HEK293 (cell line): ENCODE results near the gene KRT78.

Experiments used
- CTCF ChIA-PET: fragments of 350-600 bp; formaldehyde crosslinking; extraction: SDS; loops from one replicate; lab custom pipeline; 2021; ENCODE audit warnings: antibody characterized with exemption; lab: Yijun Ruan, JAX
- POLR2A ChIA-PET: fragments of 300-600 bp; formaldehyde crosslinking; extraction: SDS; loops from one replicate; lab custom pipeline; 2020; ENCODE audit warnings: antibody characterized with exemption, inconsistent platforms; lab: Yijun Ruan, JAX
- H3K27ac ChIP-seq: fragments of 200-500 bp; sonication (Bioruptor generic); 2 replicates; pipeline ENCODE4 v1.5.1; 2014; ENCODE audit warnings: low read depth, low read length, control low read depth, inconsistent platforms; ENCODE audit errors: extremely low read depth
- H3K36me3 ChIP-seq, 2 experiments: fragments of 200-500 bp in 1 of 2; sonication (Bioruptor generic) in 1 of 2; 1 replicate in 1 of 2; 2 replicates in 1 of 2; pipeline ENCODE4 v1.5.1; 2014 to 2017; ENCODE audit warnings: inconsistent platforms in 2 of 2, low read length in 2 of 2; ENCODE audit not compliant: control insufficient read depth in 2 of 2, insufficient read depth in 1 of 2
- H3K4me1 ChIP-seq: fragments of 200-500 bp; sonication (Bioruptor generic); 2 replicates; pipeline ENCODE4 v1.5.1; 2014; ENCODE audit warnings: mild to moderate bottlenecking, low read length, inconsistent platforms; ENCODE audit not compliant: control insufficient read depth, insufficient read depth
- H3K4me3 ChIP-seq: 2 replicates; pipeline ENCODE4 v1.5.1; 2011; ENCODE audit warnings: low read depth, mild to moderate bottlenecking, control low read depth, low read length, moderate library complexity
- H3K9me3 ChIP-seq: fragments of 200-500 bp; sonication (Bioruptor generic); 2 replicates; pipeline ENCODE4 v1.5.1; 2014; ENCODE audit warnings: low read depth, low read length, inconsistent platforms; ENCODE audit not compliant: control insufficient read depth, insufficient read depth
- AEBP2 ChIP-seq: fragments of 450-650 bp; formaldehyde crosslinking; IDR thresholded peaks from 2 replicates; pipeline ENCODE4 v1.5.1; 2016; ENCODE audit warnings: missing biosample characterization, missing genetic modification characterization, borderline replicate concordance
- GLIS1 ChIP-seq: fragments of 450-650 bp; formaldehyde crosslinking; IDR thresholded peaks from 2 replicates; pipeline ENCODE4 v1.5.1; 2016; ENCODE audit warnings: missing biosample characterization, missing genetic modification characterization
- KLF10 ChIP-seq: fragments of 450-650 bp; IDR thresholded peaks from 2 replicates; pipeline ENCODE4 v1.5.1; 2018; ENCODE audit warnings: missing biosample characterization, mild to moderate bottlenecking, missing genetic modification characterization
- PBX3 ChIP-seq: sonication (generic); formaldehyde crosslinking; IDR thresholded peaks from 2 replicates; pipeline ENCODE4 v1.8.1; 2022; ENCODE audit warnings: mild to moderate bottlenecking, moderate library complexity, missing genetic modification reagents
- ZBTB17 ChIP-seq: fragments of 450-650 bp; formaldehyde crosslinking; IDR thresholded peaks from 2 replicates; pipeline ENCODE4 v1.5.1; 2016; ENCODE audit warnings: missing biosample characterization, missing genetic modification characterization
- ZBTB44 ChIP-seq: fragments of 450-650 bp; IDR thresholded peaks from 2 replicates; pipeline ENCODE4 v1.5.1; 2018; ENCODE audit warnings: missing biosample characterization, mild to moderate bottlenecking, missing genetic modification characterization
- ZFHX2 ChIP-seq: fragments of 450-650 bp; formaldehyde crosslinking; conservative IDR thresholded peaks from 2 replicates; pipeline ENCODE4 v1.5.1; 2016; ENCODE audit warnings: missing biosample characterization, missing genetic modification characterization
- ZFP69B ChIP-seq: fragments of 450-650 bp; formaldehyde crosslinking; IDR thresholded peaks from 2 replicates; pipeline ENCODE4 v1.5.1; 2016; ENCODE audit warnings: missing biosample characterization, missing genetic modification characterization
- ZNF121 ChIP-seq: fragments of 450-650 bp; formaldehyde crosslinking; IDR thresholded peaks from 2 replicates; pipeline ENCODE4 v1.5.1; 2016; ENCODE audit warnings: missing biosample characterization, missing genetic modification characterization
- ZNF202 ChIP-seq: fragments of 450-650 bp; formaldehyde crosslinking; IDR thresholded peaks from 2 replicates; pipeline ENCODE4 v1.5.1; 2016; ENCODE audit warnings: missing biosample characterization, missing genetic modification characterization, borderline replicate concordance
- ZNF223 ChIP-seq: fragments of 450-650 bp; formaldehyde crosslinking; IDR thresholded peaks from 2 replicates; pipeline ENCODE4 v1.5.1; 2016; ENCODE audit warnings: missing biosample characterization, missing genetic modification characterization
- ZNF24 ChIP-seq: fragments of 450-650 bp; formaldehyde crosslinking; IDR thresholded peaks from 2 replicates; pipeline ENCODE4 v1.5.1; 2016; ENCODE audit warnings: missing biosample characterization, missing genetic modification characterization
- ZNF362 ChIP-seq: fragments of 450-650 bp; formaldehyde crosslinking; IDR thresholded peaks from 2 replicates; pipeline ENCODE4 v1.5.1; 2016; ENCODE audit warnings: missing biosample characterization, missing genetic modification characterization
- ZNF488 ChIP-seq: fragments of 450-650 bp; formaldehyde crosslinking; IDR thresholded peaks from 2 replicates; pipeline ENCODE4 v1.5.1; 2016; ENCODE audit warnings: missing biosample characterization, missing genetic modification characterization
- ZNF555 ChIP-seq: fragments of 450-650 bp; formaldehyde crosslinking; conservative IDR thresholded peaks from 2 replicates; pipeline ENCODE4 v1.5.1; 2017; ENCODE audit warnings: missing biosample characterization, mild to moderate bottlenecking, missing genetic modification characterization, inconsistent platforms
- ZNF621 ChIP-seq: fragments of 450-650 bp; formaldehyde crosslinking; IDR thresholded peaks from 2 replicates; pipeline ENCODE4 v1.5.1; 2017; ENCODE audit warnings: missing biosample characterization, missing genetic modification characterization
- ZNF629 ChIP-seq: fragments of 450-650 bp; formaldehyde crosslinking; IDR thresholded peaks from 2 replicates; pipeline ENCODE4 v1.5.1; 2017; ENCODE audit warnings: missing biosample characterization, missing genetic modification characterization
- ZNF701 ChIP-seq: fragments of 450-650 bp; formaldehyde crosslinking; IDR thresholded peaks from 2 replicates; pipeline ENCODE4 v1.5.1; 2016; ENCODE audit warnings: missing biosample characterization, missing genetic modification characterization
- ZNF747 ChIP-seq: fragments of 450-650 bp; formaldehyde crosslinking; IDR thresholded peaks from 2 replicates; pipeline ENCODE4 v1.5.1; 2016; ENCODE audit warnings: missing biosample characterization, missing genetic modification characterization
- ZNF76 ChIP-seq: fragments of 450-650 bp; formaldehyde crosslinking; IDR thresholded peaks from 2 replicates; pipeline ENCODE4; 2016; ENCODE audit warnings: low read depth, missing biosample characterization, missing genetic modification characterization, borderline replicate concordance
- ZNF837 ChIP-seq: fragments of 450-650 bp; formaldehyde crosslinking; IDR thresholded peaks from 2 replicates; pipeline ENCODE4 v1.5.1; 2016; ENCODE audit warnings: missing biosample characterization, missing genetic modification characterization
- ZSCAN5A ChIP-seq: fragments of 450-650 bp; formaldehyde crosslinking; IDR thresholded peaks from 2 replicates; pipeline ENCODE4 v1.5.1; 2016; ENCODE audit warnings: missing biosample characterization, missing genetic modification characterization

KRT78 gene

GRCh38 chr12:52821071-52821730, 27.6 kb downstream of the KRT78 start:
- CTCF ChIA-PET, result no interaction called here
- Histone ChIP-seq H3K36me3 (no peaks in the 10 kb centered on the region), H3K9me3 (no peaks in the 10 kb centered on the region), H3K4me3 (no peak overlapping the region), H3K27ac (no peak overlapping the region), H3K4me1 (no peaks in the 10 kb centered on the region)
- POLR2A ChIA-PET, result no interaction called here
- TF ChIP-seq ZNF701 (no peak), ZBTB17 (tag by site-specific recombination) (peak; percentile 59), ZNF629 (tag by site-specific recombination) (no peak), ZBTB44 (tag by site-specific recombination) (no peak), ZNF488 (tag by site-specific recombination) (no peak), ZNF362 (tag by site-specific recombination) (no peak), KLF10 (tag by site-specific recombination) (no peak)

GRCh38 chr12:52820521-52820920, 28.3 kb downstream of the KRT78 start:
- no peaks in the 10 kb centered on the region for H3K36me3 ChIP-seq
- CTCF ChIA-PET, result interaction anchor here (1.2 to 1.4 kb wide), 2 partner anchors 45 to 59 kb away, joined by 6 to 9 read pairs; no protein-coding TSS in a partner anchor
- TF ChIP-seq ZNF837 (tag by site-specific recombination) (no peak), GLIS1 (no peak), ZNF121 (tag by site-specific recombination) (no peak), AEBP2 (tag by site-specific recombination) (no peak), ZNF223 (no peak), ZNF362 (tag by site-specific recombination) (no peak), ZFP69B (no peak), ZNF621 (no peak), ZSCAN5A (tag by site-specific recombination) (no peak), ZNF747 (tag by site-specific recombination) (no peak), ZNF555 (tag by site-specific recombination) (no peak), ZNF76 (tag by site-specific recombination) (no peak), ZFHX2 (tag by site-specific recombination) (no peak), PBX3 (CRISPR knock-in tag) (no peak), ZNF24 (tag by site-specific recombination) (no peak), ZNF202 (no peak)
- TF ChIP-seq, all 188 proteins: peak for 0
- POLR2A ChIA-PET, result no interaction called here
- H3K9me3 ChIP-seq, result no peaks in the 10 kb centered on the region
- H3K4me3 ChIP-seq, result no peak overlapping the region
- no peak overlapping the region for H3K27ac ChIP-seq
- no peaks in the 10 kb centered on the region for H3K4me1 ChIP-seq
